Peyer's patch (tissue), 4 donors: ENCODE data around the gene SPATA3. TPM values are rescaled to one million over a fixed set of nuclear protein-coding genes. Genes with fewer than 3 reads are reported as not detected.

ENCODE experiments used
- DNase-seq, 3 donors: peaks; one replicate each; pipeline ENCODE4 v3.0.0-alpha.2; 2017 to 2019
- H3K27ac ChIP-seq, 4 donors: fragments of 200-600 bp; sonication (generic); one replicate each; pipeline ENCODE4 v1.5.1; 2016 to 2019
- H3K27me3 ChIP-seq, 2 donors: fragments of 200-600 bp; sonication (generic); one replicate each; pipeline ENCODE4 v1.5.1; 2019
- H3K36me3 ChIP-seq, 3 donors: fragments of 200-600 bp; sonication (generic); one replicate each; pipeline ENCODE4 v1.5.1; 2016 to 2019
- H3K4me1 ChIP-seq, 4 donors: fragments of 200-600 bp; sonication (generic); one replicate each; pipeline ENCODE4 v1.5.1; 2016 to 2019
- H3K4me3 ChIP-seq, 4 donors: fragments of 200-600 bp; sonication (generic); 1 replicate in 3 of 4; 2 replicates in 1 of 4; pipeline ENCODE4 v1.5.1; 2016 to 2019; ENCODE audit warnings: mild to moderate bottlenecking in 1 of 4
- H3K9me3 ChIP-seq, 4 donors: fragments of 200-600 bp; sonication (generic); one replicate each; pipeline ENCODE4 v1.5.1; 2016 to 2019; ENCODE audit warnings: mild to moderate bottlenecking in 1 of 4
- POLR2A ChIP-seq, 2 donors: fragments of 450-650 bp; IDR thresholded peaks; one replicate each; pipeline ENCODE4 v1.5.1; 2017; ENCODE audit warnings: antibody characterized with exemption in 2 of 2, mild to moderate bottlenecking in 2 of 2, moderate library complexity in 2 of 2
- total RNA-seq, 4 donors: library from RNA; depleted of rRNA; stranded (reverse); fragments of >200 nt; gene quantifications; one replicate each; pipeline ENCODE4 v1.1.0, GENCODE V29; 2016
- TF ChIP-seq, protein P1 (sequence below), 6 experiments: fragments of 450-650 bp in 4 of 6; fragments of 200-600 bp in 2 of 6; sonication (generic) in 1 of 6; IDR thresholded peaks; one replicate each; pipeline ENCODE4 v1.5.1; 2017 to 2019; ENCODE audit warnings: antibody characterized with exemption in 6 of 6, mild to moderate bottlenecking in 3 of 6, moderate library complexity in 1 of 6

The SPATA3 gene
- total RNA-seq, 4 donors from 2014 or later: not detected

DNA sequence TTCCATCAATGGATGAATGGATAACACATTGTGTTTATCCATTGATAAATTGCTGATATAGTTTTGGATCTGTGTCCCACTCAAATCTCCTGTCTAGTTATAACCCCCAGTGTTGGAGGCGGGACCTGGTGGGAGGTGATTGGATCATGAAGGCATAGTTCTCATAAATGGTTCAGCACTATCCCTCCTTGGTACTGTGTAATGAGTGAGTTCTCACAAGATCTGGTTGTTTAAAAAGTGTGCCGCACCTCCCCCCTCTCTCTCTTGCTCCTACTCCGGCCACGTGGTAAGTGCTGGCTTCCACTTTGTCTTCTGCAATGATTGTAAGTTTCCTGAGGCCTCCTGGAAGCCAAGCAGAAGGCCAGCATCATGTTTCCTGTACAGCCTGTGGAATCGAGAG, 23.9 kb upstream of the SPATA3 start:
- no peaks in the 10 kb centered on the region for H3K4me1 ChIP-seq
- DNase-seq: no peak
- H3K27ac ChIP-seq: no peak overlapping the region
- TF ChIP-seq, protein P1, sequence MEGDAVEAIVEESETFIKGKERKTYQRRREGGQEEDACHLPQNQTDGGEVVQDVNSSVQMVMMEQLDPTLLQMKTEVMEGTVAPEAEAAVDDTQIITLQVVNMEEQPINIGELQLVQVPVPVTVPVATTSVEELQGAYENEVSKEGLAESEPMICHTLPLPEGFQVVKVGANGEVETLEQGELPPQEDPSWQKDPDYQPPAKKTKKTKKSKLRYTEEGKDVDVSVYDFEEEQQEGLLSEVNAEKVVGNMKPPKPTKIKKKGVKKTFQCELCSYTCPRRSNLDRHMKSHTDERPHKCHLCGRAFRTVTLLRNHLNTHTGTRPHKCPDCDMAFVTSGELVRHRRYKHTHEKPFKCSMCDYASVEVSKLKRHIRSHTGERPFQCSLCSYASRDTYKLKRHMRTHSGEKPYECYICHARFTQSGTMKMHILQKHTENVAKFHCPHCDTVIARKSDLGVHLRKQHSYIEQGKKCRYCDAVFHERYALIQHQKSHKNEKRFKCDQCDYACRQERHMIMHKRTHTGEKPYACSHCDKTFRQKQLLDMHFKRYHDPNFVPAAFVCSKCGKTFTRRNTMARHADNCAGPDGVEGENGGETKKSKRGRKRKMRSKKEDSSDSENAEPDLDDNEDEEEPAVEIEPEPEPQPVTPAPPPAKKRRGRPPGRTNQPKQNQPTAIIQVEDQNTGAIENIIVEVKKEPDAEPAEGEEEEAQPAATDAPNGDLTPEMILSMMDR (IDR thresholded peaks at IDR 0.05): no peak
- TF ChIP-seq POLR2A (IDR thresholded peaks at IDR 0.05): no peak
- no peaks in the 10 kb centered on the region for H3K36me3 ChIP-seq
- H3K9me3 ChIP-seq: no peaks in the 10 kb centered on the region
- H3K27me3 ChIP-seq: no peaks in the 10 kb centered on the region
- H3K4me3 ChIP-seq: no peak overlapping the region

DNA sequence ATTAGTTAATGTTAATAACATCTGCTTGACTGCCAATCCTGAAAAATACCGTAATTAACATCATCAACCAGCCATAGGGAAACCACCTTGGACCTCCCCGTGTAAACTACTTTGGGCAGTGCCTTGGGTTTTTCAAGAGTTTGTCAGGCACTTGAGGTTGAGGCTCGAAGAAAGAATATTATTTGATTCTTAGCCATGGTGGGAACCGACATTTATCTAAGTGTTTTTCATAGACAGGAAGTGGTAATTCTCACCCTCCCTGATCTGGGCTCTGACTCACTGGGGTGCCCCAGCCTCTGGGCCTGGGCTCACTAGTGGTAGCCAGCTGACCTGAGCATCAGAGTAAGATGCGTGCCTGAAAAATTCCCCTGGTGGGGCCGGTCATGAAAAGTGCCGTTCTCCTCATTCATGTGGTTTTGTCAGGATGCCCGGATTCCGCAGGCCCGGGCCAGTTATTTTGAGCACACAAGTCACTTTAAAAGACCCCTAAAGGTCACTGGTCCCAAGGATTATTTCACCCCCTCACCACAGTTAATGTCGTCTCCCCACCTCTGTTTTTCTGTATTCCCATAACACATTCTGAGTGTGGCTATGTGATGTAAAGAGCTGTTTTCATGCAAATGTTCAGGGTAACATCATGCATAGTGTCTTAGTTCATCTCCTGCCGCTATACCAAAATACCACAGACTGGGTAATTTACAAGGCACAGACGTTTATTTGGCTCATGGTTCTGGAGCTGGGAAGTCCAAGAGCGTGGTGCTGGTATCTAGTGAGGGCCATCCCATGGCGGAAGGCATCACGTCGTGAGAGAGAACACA, 21.6 kb upstream of the SPATA3 start:
- TF ChIP-seq POLR2A (IDR thresholded peaks at IDR 0.05): no peak
- TF ChIP-seq, protein P1 (IDR thresholded peaks at IDR 0.05): no peak
- DNase-seq: peak in 2 of 3 donors; percentile 55 to 77
- Histone ChIP-seq H3K4me3 (no peak overlapping the region), H3K27me3 (no peaks in the 10 kb centered on the region), H3K27ac (peak overlapping the region; percentile 35 to 67 (median 37)), H3K9me3 (no peaks in the 10 kb centered on the region), H3K36me3 (no peaks in the 10 kb centered on the region), H3K4me1 (no peaks in the 10 kb centered on the region)

DNA sequence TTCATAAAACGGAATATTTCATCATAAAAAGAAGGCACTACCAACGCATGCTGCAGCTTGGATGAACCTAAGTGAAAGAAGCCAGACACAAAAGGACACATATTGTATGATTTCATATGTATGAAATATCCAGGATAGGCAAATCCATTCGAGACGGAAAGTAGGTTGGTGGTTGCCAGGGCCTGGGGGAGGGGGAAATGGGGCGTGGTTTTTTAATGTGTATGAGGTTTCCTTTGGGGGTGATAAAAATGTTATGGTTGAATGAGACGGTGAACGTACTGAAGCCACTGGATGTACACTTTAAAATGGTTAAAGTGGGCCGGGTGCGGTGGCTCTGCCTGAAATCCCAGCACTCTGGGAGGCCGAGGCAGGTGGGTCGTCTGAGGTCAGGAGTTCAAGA, 20.0 kb upstream of the SPATA3 start:
- no peak for TF ChIP-seq POLR2A (IDR thresholded peaks at IDR 0.05)
- TF ChIP-seq, protein P1 (IDR thresholded peaks at IDR 0.05): no peak

DNA sequence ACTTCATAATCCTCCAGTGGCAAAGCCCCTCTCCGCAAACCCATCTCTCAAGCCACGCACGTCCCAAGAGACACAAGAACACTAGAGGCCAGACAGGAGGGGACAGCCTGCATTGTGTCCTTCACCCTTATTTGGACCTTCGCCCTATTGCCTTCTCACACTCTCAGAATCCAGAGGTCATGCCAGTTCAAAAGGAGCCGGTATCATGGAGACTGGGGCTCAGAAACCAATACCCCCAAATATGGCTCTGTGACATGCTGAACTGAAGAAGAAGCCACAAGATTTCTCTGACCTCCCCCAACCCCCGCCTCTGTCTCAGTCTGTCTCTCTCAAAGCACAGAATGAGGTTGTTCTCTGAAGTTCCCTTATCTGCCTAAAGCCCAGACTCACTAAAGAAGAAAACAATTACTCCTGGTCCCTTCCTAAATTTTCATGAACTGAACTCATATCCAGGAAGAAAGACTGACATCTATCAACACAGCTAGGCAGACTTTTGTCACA, 19.2 kb upstream of the SPATA3 start:
- H3K4me1 ChIP-seq: no peaks in the 10 kb centered on the region
- DNase-seq: peak in 1 of 3 donors; percentile 15
- TF ChIP-seq POLR2A (IDR thresholded peaks at IDR 0.05): no peak
- TF ChIP-seq, protein P1 (IDR thresholded peaks at IDR 0.05): no peak
- no peaks in the 10 kb centered on the region for H3K9me3 ChIP-seq
- no peak overlapping the region for H3K4me3 ChIP-seq
- no peaks in the 10 kb centered on the region for H3K27me3 ChIP-seq
- no peaks in the 10 kb centered on the region for H3K36me3 ChIP-seq
- no peak overlapping the region for H3K27ac ChIP-seq

More for the DNA sequence above, 20.0 kb upstream of the SPATA3 start:
- H3K4me1 ChIP-seq: no peaks in the 10 kb centered on the region
- H3K36me3 ChIP-seq: no peaks in the 10 kb centered on the region
- H3K27me3 ChIP-seq: no peaks in the 10 kb centered on the region
- DNase-seq: no peak
- no peaks in the 10 kb centered on the region for H3K9me3 ChIP-seq
- no peak overlapping the region for H3K27ac ChIP-seq
- H3K4me3 ChIP-seq: no peak overlapping the region

DNA sequence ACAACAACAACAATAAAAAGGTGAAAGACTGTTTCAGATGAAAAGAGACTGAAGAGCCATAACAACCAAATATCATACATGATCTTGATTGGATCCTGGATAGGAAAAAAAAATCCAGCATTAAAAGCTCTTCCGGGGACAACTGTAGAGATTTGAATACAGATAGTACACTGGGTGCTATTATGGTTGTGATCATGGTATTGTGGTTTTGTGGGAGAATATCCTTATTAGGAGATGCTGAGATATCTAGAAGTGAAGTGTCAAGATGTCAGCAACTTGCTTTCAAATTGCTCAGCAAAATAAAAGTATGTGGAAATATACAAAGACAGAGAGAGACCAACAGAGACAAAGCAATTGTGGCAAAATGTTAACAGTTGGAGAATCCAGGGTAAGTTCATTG, 15.5 kb upstream of the SPATA3 start:
- no peaks in the 10 kb centered on the region for H3K36me3 ChIP-seq
- H3K27me3 ChIP-seq: no peaks in the 10 kb centered on the region
- no peak for DNase-seq
- TF ChIP-seq POLR2A (IDR thresholded peaks at IDR 0.05): no peak
- TF ChIP-seq, protein P1 (IDR thresholded peaks at IDR 0.05): no peak
- no peak overlapping the region for H3K27ac ChIP-seq
- H3K9me3 ChIP-seq: no peaks in the 10 kb centered on the region
- no peak overlapping the region for H3K4me3 ChIP-seq
- no peaks in the 10 kb centered on the region for H3K4me1 ChIP-seq
